HG03045 (cell line): ENCODE measurements around the gene ISX.
"Not testable (repeated sequence)": the region's sequence is repeated elsewhere in the genome, so short reads cannot be mapped to it uniquely, and the experiment has no call there.

Experiments
- ATAC-seq: cut with Tn5 transposase; IDR thresholded peaks from one replicate; pipeline ENCODE4 v1.9.1; 2021; ENCODE audit warnings: mild to moderate bottlenecking, moderate library complexity; ENCODE audit not compliant: unreplicated experiment

Gene ISX

DNA sequence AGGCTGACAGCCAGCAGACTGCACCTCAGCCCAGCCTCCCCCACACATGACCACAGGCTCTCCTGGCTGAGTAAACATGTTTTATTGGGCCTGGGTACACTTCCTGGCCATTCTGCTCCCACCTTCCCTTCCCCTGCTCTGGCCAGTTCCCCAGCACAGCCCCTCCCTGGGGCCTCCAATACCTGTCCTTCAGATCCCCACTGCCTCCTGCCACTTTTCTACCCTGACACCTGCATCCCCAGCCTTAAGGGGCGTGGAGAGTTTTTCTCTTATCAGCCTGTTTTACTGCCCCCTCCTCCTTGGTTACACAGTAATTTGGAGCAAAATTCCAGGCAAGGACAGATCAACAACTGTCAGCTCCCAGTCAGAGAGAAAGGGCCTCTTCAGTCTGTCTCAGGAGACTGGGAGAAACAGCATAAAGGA lies at the start of gene ISX:
Gene ISX (plus strand): TSS at position 363 of the 423 bp plus-strand sequence. CDS start 930 bp downstream, outside the sequence.
- ATAC-seq = no peak

DNA sequence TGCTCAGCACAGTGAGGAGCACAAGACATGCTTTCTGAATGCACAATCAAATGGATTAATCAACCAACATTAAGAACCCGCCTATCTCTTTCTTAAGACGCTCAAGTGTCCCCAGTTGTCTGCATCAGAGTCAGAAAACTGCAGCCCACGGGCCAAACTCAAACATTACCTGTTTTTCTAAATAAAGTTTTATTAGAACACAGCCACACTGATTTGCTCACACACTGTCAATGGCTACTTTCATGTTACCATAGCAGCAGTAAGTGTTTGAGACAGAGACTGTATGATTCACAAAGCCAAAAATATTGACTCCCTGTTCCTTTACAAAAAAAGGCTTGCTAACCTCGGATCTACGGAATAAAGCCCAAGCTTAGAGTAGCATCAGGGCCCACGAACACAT lies 49.0 kb upstream of the ISX start:
- no peak for ATAC-seq

DNA sequence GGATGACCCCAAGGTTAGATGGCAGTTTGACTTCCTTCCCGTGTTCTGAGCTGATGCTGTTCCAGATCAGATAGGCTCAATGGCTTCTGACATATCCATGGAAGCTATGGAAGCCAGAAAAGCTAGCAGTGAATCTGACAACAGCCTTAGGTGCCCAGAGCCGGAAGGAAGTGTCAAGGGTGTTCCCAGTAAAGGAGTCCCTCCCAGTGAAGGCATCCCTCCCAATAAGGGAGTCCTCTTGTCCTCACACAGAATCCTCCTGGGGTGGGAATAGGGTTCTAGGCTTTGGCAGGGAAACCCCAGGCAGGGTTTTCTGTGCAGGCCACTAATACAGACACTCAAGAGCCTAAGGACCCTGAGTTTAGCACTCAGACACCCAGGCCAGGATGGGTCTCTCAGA lies 47.0 kb upstream of the ISX start:
- no peak for ATAC-seq

DNA sequence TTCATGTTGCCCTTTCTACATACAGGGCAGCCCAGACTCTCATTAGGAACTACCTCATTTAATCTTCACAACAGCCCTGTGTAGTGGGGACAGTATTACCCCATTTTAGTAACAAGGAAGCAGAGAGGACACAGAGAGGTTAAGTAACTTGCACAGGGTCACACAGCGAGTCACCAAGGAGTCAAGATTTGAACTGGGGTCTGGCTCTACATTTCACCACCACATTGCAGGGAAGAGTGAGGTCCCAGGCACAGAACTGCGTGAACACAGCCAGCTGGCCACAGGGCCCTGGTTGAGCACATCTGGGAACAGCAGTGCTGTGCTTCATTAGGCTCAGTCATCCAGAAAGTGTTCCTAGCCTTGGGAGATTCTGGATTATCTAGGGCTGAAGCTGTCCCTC lies 45.4 kb upstream of the ISX start:
- ATAC-seq = no peak

DNA sequence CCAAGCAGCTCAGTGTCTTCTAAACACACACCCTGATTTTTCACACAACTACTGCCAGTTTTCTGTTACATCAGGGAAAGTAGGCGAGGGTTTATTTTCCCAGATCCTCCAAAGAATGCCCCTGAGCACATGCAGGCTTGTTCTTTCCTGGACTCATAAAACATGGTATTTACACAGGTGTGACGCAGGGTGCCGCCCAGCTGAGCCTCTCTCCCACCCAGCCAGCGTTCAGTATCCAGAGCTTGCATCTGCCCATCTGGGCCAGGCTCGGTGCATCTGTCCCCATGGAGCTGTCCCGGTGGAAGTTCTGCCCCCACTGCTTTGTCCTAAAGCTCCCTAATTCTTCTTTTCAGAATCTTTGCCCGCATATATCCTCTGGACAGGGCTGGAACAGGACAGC lies 44.8 kb upstream of the ISX start:
- no peak for ATAC-seq

DNA sequence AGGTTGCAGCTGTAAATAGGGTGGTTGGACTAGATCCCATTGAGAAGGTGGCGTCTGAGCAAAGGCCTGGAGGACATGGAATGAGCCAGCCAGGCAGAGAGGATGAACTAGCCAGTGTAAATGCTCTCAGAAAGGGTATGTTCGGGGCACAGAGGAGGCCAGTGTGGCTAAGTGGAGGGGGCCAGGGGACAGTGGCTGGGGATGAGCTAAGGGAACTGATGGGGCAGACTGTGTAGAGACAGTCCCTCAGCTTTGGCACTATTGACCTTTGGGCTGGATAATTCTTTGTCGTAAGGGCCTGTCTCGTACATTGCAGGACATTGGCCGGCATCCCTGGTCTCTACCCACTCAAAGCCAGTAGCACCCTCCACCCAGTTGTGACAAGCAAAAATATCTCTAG lies 43.7 kb upstream of the ISX start:
- no peak for ATAC-seq

DNA sequence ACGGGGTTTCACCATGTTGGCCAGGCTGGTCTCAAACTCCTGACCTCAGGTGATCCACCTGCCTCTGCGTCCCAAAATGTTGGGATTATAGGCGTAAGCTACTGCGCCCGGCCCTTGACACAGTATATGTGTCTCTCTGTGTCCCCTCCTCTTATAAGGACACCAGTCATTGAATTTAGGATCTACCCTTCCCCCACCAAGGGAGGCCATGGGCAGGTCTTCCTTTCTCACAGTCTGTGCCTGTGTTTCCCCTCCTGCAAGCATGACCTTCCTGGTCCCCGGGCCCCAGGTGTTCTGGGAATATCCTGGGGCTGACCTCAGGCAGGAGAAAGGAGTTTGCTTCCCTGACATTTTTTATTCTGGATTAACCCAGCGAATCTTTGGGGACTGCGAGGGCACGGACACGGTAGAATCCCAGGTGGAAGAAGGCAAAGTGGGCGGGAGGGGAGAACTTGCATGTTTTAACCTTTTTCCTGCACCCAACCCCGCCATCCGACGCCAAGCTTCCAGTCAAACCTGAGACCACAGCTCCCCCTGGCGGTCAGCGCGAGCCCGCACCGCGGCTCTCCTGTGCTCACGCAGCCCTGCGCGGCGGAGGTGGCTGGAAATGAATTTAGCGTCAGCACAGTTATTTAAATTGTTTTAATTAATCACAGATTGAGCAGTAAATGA lies 42.1 kb upstream of the ISX start:
- ATAC-seq = no peak

DNA sequence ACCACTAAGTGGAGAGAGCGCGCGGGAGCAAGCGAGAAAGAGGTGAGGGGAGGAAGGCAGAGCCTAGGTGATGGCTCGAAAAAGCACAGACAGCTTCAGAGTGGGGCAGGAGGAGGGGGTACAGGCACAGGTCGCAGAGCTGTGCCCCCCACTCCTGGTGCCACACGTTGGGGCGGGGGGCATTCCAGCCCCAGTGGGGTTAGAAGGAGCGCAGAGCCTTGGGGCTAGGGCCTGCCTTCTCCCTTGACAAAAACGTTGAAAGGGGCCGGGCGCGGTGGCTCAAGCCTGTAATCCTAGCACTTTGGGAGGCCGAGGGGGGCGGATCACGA lies 41.6 kb upstream of the ISX start:
- no peak for ATAC-seq

DNA sequence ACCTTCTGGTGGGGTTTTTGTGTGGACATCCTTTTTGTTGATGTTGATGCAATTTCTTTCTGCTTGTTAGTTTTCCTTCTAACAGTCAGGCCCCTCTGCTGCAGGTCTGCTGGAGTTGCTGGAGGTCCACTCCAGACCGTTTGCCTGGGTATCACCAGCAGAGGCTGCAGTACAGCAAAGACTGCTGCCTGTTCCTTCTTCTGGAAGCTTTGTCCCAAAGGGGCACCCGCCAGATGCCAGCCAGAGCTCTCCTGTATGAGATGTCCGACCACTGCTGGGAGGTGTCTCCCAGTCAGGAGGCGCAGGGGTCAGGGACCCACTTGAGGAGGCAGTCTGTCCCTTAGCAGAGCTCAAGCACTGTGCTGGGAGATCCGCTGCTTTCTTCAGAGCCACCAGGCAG lies 35.8 kb upstream of the ISX start:
- not testable (repeated sequence) for ATAC-seq

DNA sequence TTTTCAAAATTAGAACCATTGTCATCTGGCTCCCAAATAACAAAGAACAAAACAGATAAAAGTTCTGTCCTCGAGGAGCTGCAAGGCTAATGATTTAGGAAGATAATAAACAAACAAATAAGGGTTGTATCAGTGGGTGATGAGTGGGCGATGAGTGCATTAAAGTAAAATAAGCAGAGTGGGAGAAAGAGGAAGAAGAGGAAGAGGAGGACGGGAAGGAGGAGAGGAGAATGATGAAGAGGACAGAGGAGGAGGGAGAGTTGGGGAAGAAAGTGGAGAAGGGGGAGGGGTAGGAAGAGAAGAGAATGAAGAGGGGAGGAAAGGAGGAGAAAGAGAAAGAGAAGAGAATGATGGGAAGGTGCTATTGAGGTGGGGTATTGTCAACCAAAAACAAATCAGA lies 33.4 kb upstream of the ISX start:
- ATAC-seq = no peak

DNA sequence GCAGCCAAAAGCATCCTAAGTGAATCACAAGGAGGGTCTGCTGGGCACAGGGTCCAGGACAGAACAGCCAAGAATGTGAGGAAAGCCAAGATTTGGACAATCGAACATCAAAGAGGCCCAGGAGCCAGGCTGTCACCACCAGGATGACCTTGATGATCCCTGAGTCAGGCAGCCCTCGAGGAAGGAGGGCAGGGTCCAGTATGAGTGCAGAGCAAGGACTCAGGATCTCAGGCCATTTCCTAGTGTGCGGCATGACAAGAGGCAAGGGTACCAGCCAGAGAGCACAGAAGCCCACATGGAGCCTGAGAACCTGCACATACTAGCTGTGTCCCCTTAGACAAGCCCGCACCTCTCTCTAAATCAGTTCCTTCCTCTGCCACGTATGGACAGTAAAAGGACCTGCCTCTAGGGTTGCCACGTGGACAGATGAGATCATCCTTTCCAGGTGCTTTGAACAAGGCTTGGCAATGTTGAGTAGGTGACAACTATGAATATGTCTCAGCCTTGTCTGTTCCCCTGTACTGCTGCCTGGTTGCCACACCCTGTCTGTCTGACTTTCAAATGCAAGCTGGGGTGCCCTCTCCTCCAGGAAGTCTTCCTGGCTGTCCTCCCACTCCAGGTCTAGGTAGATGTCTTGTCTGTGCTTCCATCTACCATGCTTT lies 32.2 kb upstream of the ISX start:
- ATAC-seq = no peak

DNA sequence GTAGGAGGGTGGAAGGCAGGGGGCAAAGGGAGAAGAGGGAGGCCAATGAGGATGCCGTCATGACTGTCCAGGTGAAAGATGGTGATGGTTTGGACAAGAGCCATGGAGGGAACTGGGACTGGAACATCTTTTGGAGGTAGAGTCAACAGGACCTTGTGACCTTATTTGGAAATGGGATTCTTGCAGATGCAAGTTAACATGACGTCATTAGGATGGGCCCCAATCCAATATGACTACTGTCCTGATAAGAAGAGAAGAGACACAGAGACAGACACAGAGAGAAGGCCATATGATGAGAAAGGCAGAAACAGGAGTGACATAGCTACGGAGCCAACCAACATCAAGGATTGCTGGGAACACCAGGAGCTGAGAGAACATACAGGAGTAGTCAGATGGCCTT lies 31.0 kb upstream of the ISX start:
- no peak for ATAC-seq

DNA sequence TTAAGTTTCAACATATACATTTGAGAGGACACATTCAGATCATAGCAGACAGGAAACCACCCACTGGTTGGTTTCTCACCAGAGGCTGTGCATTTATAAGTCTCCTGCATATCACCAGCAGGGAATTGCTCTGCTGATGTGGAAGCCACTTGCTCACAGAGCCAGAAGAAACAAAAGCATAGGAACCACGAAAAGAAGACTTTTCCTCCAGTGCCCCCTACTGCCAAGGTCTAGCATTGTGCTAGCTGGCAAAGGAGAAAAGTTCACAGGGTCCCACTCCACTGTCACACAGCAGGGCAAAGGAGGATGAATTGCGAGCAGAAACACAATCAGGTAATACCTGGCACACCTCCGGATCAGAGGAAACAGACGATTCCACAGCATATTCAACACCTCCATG lies 28.9 kb upstream of the ISX start:
- no peak for ATAC-seq

DNA sequence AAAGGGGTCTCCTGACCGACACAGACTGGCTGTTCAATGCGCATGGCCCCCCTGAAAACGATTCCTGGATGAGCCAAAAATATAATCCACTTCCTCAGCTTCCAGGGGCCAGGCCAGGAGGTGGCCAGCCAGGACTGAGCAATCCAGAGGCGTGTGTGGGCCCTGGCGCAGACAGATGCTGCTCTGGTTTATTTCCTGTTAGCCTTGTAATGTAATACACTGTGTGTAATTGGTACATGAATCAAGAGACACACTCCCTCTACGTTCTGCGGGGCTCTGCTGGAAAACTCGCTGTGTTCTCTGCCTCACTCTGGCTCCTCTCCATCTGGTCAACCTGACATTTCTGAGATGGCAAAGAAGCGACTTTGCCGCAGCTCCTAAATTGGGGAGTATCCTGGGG lies 26.3 kb upstream of the ISX start:
- ATAC-seq = no peak

DNA sequence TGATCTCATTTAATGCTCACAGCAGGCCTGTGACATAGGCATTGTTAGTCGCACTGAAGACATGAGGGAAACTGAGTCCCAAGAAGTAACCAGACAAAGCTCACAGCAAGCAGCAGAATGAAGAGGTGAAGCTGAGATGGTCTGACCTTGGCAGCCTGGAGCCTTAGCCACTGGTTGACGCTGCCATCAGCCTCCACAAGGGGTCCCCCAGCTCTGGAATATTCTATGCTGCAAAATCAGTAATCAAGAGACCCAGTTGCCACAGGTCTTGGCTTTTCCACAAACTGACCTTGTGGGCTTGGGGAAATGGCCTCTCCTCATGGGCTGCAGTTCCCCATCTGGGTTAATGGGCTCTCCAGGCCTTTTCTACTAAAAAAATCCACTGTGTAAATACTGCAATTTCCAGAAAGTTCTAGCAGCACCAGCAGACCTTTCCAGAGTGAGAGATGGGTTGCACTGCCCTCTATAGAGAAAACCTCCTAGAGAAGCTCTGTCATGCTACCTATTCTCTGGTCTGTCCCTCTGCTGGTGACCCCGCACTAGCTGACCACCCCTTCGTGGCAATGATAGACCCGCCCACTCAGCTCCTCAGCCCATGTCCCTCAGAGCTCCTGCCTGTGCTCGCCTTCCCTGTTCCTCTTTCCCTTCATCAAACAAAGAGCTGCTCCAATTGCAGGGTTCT lies 22.6 kb upstream of the ISX start:
- no peak for ATAC-seq

DNA sequence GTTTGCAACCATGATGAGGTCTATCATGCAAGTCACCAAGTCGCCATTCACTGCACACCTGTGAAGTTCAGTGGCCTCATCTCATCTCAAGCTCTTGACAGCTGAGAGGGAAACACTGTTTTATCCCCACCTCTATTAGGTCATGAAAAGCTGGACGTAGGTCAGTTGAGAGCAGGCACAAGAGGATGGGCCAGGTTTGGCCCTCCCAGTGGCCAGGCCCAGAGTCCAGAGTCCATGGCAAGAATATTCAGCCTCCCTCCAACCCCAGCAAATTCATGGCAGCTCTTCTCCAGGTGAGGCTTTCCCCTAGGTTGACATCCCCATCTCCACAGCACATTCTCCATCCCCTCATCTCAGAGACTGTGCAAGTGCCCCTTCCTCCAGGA lies 22.0 kb upstream of the ISX start:
- no peak for ATAC-seq

DNA sequence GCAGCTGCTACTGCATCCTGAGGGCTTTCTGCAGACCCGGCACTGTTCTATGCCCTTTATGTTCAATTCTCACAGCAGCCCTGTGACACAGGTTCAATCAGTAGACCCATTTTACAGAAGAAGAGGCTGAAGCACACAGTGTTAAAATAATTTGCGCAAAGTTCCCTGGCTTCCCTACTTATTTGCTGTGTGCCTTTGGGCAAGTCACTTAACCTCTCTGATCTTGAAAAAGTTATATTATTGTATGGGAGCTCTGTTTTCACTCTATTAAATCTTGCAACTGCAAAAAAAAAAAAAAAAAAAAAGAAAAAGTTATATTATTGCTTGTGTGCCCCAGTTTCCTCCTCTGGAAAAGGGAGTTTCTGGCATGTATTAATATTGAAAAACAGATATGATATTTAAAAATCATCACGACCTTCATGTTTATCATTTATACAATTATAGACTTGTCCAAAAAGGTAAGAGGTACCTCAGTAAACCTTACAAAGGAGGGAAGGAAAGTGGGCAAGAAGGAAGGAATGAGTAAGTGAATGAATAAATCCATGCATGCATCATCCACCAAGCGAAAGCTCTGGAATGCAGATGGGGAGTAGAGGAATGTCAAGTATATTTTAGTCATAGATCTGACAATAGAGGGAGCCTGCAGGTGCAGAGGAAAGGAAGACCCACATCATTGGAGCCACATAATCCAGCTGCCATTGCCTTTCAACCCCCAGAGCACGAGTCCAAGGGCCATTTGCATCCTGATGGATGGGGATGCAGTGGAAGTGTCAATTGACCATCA lies 21.2 kb upstream of the ISX start:
- ATAC-seq = no peak

DNA sequence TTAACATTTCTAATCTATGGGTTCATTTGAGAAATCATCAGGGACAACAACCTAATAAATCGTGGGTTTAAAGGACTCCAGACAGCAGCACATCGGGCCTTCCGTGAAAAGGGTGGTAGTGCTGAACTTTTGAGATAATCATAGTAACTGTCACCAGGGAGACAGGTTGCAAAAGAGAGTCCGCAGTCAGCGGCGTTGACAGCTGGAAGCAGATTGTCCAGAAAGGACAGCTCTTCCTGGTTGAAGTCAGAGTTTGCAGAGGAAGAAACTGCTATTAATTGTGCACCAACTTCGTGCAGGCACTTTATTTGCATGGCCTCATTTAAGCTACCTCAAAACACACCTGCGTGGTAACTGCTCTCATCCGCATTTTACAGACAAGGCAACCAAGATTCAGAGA lies 20.5 kb upstream of the ISX start:
- ATAC-seq = no peak

DNA sequence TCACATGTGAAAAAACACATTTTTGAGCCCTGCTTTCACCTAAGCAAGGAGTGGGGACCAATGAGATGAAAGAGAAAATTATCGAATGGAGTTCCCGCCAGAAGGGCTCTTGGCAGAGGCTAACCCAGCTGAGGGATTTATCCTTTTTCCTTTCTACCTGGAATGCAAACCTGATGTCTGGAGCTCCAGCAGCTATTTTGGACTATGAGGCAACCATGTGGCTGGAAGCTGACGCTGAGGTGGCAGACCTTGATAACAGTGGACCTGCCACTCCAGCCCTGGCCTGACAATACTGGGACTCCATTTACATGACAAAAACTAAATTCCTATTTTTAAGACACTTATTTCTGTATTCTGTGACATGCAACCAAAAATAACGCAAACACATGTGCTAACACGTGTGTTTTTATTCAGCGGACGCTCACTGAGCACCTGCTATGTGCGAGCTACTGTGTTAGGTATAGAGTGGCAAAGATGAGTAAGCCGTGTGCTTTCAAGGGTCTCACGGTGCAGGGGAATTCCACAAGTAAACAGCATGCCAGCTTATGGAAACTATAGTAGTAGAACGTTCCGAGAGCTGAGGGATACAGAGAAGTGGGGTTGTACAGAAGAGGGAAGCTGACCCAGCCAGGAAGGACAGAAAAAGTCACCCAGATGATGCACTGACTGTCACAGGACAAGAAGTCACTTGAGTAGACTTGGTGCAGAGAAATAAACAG lies 19.1 kb upstream of the ISX start:
- ATAC-seq = no peak

DNA sequence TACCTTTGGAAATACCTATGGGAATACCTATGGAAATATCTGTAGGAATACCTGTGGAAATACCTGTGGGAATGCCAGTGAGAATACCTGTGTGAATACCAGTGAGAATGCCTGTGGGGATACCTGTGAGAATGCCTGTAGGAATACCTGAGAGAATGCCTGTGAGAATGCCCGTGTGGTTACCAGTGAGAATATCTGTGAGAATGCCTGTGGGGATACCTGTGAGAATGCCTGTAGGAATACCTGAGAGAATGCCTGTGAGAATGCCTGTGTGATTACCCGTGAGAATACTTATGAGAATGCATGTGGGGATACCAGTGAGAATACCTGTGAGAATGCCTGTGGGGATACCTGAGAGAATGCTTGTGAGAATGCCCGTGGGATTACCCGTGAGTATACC lies 15.9 kb upstream of the ISX start:
- not testable (repeated sequence) for ATAC-seq

DNA sequence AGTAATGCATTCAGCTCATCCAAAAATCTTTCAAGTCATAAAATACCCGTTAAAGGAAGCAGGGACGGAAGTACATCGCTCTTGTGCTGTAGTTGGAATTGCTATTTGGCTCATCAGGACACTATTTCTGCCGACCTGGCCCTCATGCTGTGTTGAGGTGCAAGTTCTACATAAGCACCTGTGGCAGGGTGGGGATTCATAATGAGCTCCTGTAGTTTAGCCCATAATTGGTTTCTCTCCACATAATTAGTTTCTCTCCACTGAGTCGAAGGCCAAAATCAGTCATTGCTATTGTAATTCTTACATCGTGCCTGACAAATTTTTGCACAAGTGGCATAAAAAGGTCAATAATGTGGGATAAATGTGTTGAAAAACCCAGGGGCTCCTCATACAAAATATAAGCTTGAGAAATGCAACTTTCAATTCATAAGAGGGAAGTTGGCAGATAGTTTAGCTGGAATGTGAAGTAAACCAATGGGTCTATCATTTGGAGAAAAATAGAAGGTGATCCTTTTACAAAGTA lies 14.9 kb upstream of the ISX start:
- ATAC-seq = no peak
